BJ (cell line): ENCODE data around the gene DMWD. TPM values are rescaled to one million over a fixed set of nuclear protein-coding genes. Genes with fewer than 3 reads are reported as not detected.

ENCODE experiments used
- CTCF ChIA-PET: fragments of 350-600 bp; formaldehyde crosslinking; extraction: SDS; loops from one replicate; lab custom pipeline; 2021; ENCODE audit warnings: antibody characterized with exemption, inconsistent platforms; lab: Yijun Ruan, JAX
- POLR2A ChIA-PET: fragments of 300-600 bp; sonication (Branson Sonifier 250); formaldehyde crosslinking; extraction: SDS; loops from one replicate; lab custom pipeline; 2021; ENCODE audit warnings: antibody characterized with exemption; lab: Charles Lee
- DNase-seq: peaks from one replicate; pipeline ENCODE4 v3.0.0-alpha.2; 2011; ENCODE audit warnings: low read depth
- H3K27me3 ChIP-seq: 2 replicates; pipeline ENCODE4 v1.6.0; 2011; ENCODE audit warnings: low read length; ENCODE audit not compliant: control insufficient read depth, insufficient read depth
- H3K36me3 ChIP-seq: 2 replicates; pipeline ENCODE4 v1.5.1; 2011; ENCODE audit warnings: low read length; ENCODE audit not compliant: control insufficient read depth, insufficient read depth
- H3K4me3 ChIP-seq: 2 replicates; pipeline ENCODE4 v1.5.1; 2011; ENCODE audit warnings: low read depth, mild to moderate bottlenecking, control low read depth, low read length
- polyA plus RNA-seq: library from polyadenylated mRNA; depleted of rRNA; stranded (reverse); fragments of >200 nt; gene quantifications from 2 replicates; pipeline ENCODE4 v1.2.3, GENCODE V29; 2011
- TF ChIP-seq, protein P1 (sequence below): IDR thresholded peaks from 2 replicates; pipeline ENCODE4 v1.5.1; 2011; ENCODE audit warnings: low read depth, mild to moderate bottlenecking, control low read depth, inconsistent platforms, low read length, moderate library complexity; ENCODE audit not compliant: insufficient read depth

Gene DMWD
- polyA plus RNA-seq, 1 experiment = 28.6 TPM

DNA sequence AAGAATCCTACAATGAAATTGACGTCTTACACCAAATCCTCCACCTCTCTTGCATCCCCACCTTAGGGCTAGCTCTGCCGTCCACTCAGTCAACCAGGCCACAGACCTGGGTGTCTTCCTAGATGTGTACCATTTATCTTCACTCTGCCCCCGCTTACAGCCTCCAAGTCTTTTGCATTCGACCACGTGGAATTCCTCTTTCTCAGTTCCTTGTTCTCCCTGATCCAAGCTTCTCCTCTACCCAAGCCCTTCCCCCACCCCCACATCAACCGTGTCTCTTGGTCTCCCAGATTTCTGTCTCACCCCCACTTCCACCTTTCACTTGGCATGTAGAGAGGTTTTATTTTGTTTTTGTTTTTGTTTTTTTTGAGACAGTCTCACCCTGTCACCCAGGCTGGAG lies 1.2 kb upstream of the DMWD start:
- TF ChIP-seq, protein P1, sequence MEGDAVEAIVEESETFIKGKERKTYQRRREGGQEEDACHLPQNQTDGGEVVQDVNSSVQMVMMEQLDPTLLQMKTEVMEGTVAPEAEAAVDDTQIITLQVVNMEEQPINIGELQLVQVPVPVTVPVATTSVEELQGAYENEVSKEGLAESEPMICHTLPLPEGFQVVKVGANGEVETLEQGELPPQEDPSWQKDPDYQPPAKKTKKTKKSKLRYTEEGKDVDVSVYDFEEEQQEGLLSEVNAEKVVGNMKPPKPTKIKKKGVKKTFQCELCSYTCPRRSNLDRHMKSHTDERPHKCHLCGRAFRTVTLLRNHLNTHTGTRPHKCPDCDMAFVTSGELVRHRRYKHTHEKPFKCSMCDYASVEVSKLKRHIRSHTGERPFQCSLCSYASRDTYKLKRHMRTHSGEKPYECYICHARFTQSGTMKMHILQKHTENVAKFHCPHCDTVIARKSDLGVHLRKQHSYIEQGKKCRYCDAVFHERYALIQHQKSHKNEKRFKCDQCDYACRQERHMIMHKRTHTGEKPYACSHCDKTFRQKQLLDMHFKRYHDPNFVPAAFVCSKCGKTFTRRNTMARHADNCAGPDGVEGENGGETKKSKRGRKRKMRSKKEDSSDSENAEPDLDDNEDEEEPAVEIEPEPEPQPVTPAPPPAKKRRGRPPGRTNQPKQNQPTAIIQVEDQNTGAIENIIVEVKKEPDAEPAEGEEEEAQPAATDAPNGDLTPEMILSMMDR = no peak
- DNase-seq = no peak
- POLR2A ChIA-PET = no interaction called here
- Histone ChIP-seq H3K27me3 (no peaks in the 10 kb centered on the region), H3K4me3 (no peak overlapping the region), H3K36me3 (peaks cover 9% of the 10 kb centered on the region)
- CTCF ChIA-PET = interaction anchor here (2.3 to 3.3 kb wide), 2 partner anchors 23 to 25 kb away, joined by 16 to 18 read pairs; partner anchors contain the start of gene SIX5

GRCh38 chr19:45793178-45793564 lies 526 bp upstream of the DMWD start:
- H3K27me3 ChIP-seq = no peaks in the 10 kb centered on the region
- DNase-seq = no peak
- TF ChIP-seq, protein P1 = no peak
- ChIA-PET CTCF (interaction anchor here (0.7 to 3.3 kb wide), 6 partner anchors 11 to 100 kb away, joined by 3 to 18 read pairs (median 10); partner anchors contain the start of genes DMPK, QPCTL and SIX5), POLR2A (interaction anchor here (0.6 to 1.2 kb wide), 4 partner anchors 10 to 108 kb away, joined by 3 to 16 read pairs (median 7); partner anchors contain the start of genes DMPK and SIX5)
- H3K4me3 ChIP-seq = no peak overlapping the region
- peaks cover 14% of the 10 kb centered on the region for H3K36me3 ChIP-seq

DNA sequence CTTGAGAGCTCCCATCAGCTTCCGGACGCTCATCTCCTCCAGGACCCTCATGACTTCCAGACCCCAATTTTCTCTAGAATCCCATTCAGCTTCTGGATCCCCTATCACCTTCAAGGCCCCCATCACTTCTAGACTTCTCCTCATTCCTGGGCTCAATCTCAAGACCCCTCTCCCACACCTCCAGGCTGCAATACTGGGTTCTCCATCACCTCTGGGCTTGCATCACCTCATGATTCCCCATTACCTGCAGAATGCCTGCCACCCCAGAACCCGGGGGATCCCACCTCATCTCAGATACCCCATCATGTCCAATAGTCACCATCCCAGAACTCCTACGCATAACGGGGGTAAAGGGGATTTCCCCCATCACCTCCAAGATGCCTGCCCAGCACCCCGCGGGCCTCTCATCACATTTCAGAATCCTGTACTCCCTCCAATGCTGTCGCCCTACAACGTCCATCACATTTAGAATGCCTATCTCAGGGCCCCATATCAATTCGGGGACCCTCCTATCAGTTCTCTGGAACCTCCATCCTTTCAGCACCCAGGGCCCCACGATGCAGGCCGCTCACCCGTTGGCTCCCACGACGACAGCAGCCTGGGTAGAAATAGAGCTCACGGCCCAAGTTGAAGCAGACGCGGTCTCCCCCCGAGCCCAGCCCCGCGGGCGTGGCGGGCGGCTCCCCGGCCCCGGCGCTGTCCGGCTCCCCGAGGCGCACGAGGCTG lies 738 bp downstream of the DMWD start:
- H3K4me3 ChIP-seq = peak overlapping the region; percentile 54
- H3K27me3 ChIP-seq = no peaks in the 10 kb centered on the region
- DNase-seq = no peak
- peaks cover 19% of the 10 kb centered on the region for H3K36me3 ChIP-seq
- ChIA-PET CTCF (interaction anchor here (1.7 to 3.3 kb wide), 4 partner anchors 10 to 99 kb away, joined by 8 to 18 read pairs (median 14); partner anchors contain the start of genes DMPK, QPCTL and SIX5), POLR2A (interaction anchor here (1.2 kb wide), 1 partner anchor 9 kb away, joined by 16 read pairs; the partner anchor contains the start of gene DMPK)
- TF ChIP-seq, protein P1 = no peak

DNA sequence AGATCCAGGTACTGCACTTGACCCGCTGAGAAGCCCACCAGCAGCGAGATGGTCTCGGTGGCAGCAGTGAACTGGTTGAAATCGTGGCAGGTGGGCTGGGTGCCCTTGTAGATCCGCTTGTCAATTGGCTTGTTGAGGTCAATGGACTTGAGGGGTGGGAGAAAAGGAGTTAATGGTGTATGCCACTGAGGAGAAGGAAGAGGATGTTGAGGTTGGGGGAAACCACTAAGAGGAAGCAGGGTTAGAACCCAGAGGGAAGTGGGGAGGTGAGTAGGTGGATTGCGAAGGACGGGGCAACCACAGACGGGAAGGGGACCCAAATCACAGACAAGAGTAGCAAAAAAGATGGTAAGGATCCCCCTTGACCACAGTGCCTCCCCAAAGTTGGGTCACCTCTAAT lies 1.7 kb downstream of the DMWD start:
- H3K27me3 ChIP-seq = no peaks in the 10 kb centered on the region
- TF ChIP-seq, protein P1 = no peak
- H3K36me3 ChIP-seq = peaks cover 27% of the 10 kb centered on the region
- peak overlapping the region; percentile 54; the same call in 1 of the 2 replicates for H3K4me3 ChIP-seq
- DNase-seq = no peak
- POLR2A ChIA-PET = no interaction called here
- CTCF ChIA-PET = interaction anchor here (0.6 to 2.4 kb wide), 3 partner anchors 8 to 21 kb away, joined by 3 to 13 read pairs (median 4); partner anchors contain the start of gene DMPK
